HCT116 (cell line): ENCODE measurements around the gene DUSP28. TPM values are rescaled to one million over a fixed set of nuclear protein-coding genes. Genes with fewer than 3 reads are reported as not detected.

Experiments
- ATAC-seq: fragments of 200-7000 bp; cut with Tn5 transposase; 2 replicates; pipeline ENCODE4 v1.9.1; 2020; ENCODE audit warnings: mild to moderate bottlenecking, moderate library complexity
- BruUV-seq: library from RNA; stranded (reverse); fragments of 400-500 nt; replicated peaks from 2 replicates; lab custom pipeline; 2021; lab: Mats Ljungman, UMichigan
- CTCF ChIA-PET: fragments of 300-600 bp; sonication (Branson Sonifier 250); formaldehyde crosslinking; loops from one replicate; lab custom pipeline; 2021; ENCODE audit warnings: antibody characterized with exemption; lab: Charles Lee
- POLR2A ChIA-PET: fragments of 300-600, 350-600 bp; sonication (Branson Sonifier 250); formaldehyde crosslinking; loops from one replicate; lab custom pipeline; 2021; ENCODE audit warnings: antibody characterized with exemption; lab: Charles Lee
- RAD21 ChIA-PET, 2 experiments: fragments of 300-600 bp; sonication (Branson Sonifier 250); formaldehyde crosslinking; loops; one replicate each; lab custom pipeline; 2023; ENCODE audit warnings: low total read pairs in 2 of 2; ENCODE audit not compliant: uncharacterized antibody in 2 of 2, unreplicated experiment in 2 of 2, low non-redundant PET in 1 of 2; lab: Charles Lee
- DNase-seq: peaks from one replicate; pipeline ENCODE4 v3.0.0-alpha.2; 2010; ENCODE audit warnings: low read depth, low spot score
- H2AFZ ChIP-seq: fragments of 200-600 bp; shearing (Covaris generic), sonication (generic); 2 replicates; pipeline ENCODE4 v1.6.1; 2017; ENCODE audit warnings: low read depth, mixed run types, mixed read lengths, antibody characterized with exemption, low read length; ENCODE audit not compliant: poor library complexity, severe bottlenecking
- H3K27ac ChIP-seq: 2 replicates; pipeline ENCODE4 v1.5.1; 2012; ENCODE audit warnings: low read depth, low read length
- H3K27me3 ChIP-seq: fragments of 200-600 bp; sonication (generic); 2 replicates; pipeline ENCODE4 v1.6.1; 2016; ENCODE audit warnings: mixed run types, low read length, mixed read lengths; ENCODE audit not compliant: insufficient read depth
- H3K36me3 ChIP-seq, 2 experiments: fragments of 200-500 bp in 1 of 2; fragments of 200-600 bp in 1 of 2; sonication (Bioruptor generic) in 1 of 2; sonication (generic) in 1 of 2; 2 replicates each; pipeline versions ENCODE4 v1.5.1 to v1.6.1; 2014 to 2016; ENCODE audit warnings: low read length in 2 of 2, inconsistent platforms in 1 of 2, mixed read lengths in 1 of 2, mixed run types in 1 of 2; ENCODE audit not compliant: insufficient read depth in 2 of 2, control insufficient read depth in 1 of 2
- H3K4me1 ChIP-seq, 2 experiments: fragments of 200-600 bp in 1 of 2; sonication (generic) in 1 of 2; 2 replicates each; pipeline versions ENCODE4 v1.5.1 to v1.6.1; 2012 to 2017; ENCODE audit warnings: low read length in 2 of 2, inconsistent platforms in 1 of 2, mild to moderate bottlenecking in 1 of 2, mixed read lengths in 1 of 2, mixed run types in 1 of 2, moderate library complexity in 1 of 2; ENCODE audit not compliant: insufficient read depth in 2 of 2, control insufficient read depth in 1 of 2
- H3K4me2 ChIP-seq: fragments of 200-600 bp; sonication (generic); 2 replicates; pipeline ENCODE4 v1.6.1; 2017; ENCODE audit warnings: mixed run types, low read length, mixed read lengths
- H3K4me3 ChIP-seq, 2 experiments: fragments of 200-600 bp in 1 of 2; sonication (generic) in 1 of 2; replicated peaks in 1 of 2; 2 replicates each; pipeline ENCODE4 v1.5.1; 2011 to 2016; ENCODE audit warnings: low read length in 2 of 2, control low read depth in 1 of 2, low read depth in 1 of 2, mild to moderate bottlenecking in 1 of 2, mixed read lengths in 1 of 2, mixed run types in 1 of 2
- H3K79me2 ChIP-seq: fragments of 200-600 bp; sonication (generic); 2 replicates; pipeline ENCODE4 v1.6.1; 2017; ENCODE audit warnings: mild to moderate bottlenecking, mixed run types, low read length, moderate library complexity, mixed read lengths; ENCODE audit not compliant: insufficient read depth
- H3K9ac ChIP-seq: fragments of 200-600 bp; sonication (generic); 2 replicates; pipeline ENCODE4 v1.6.1; 2016; ENCODE audit warnings: low read length, mixed read lengths
- H3K9me2 ChIP-seq: fragments of 200-600 bp; sonication (generic), shearing (Covaris generic); 2 replicates; pipeline ENCODE4 v1.6.1; 2017; ENCODE audit warnings: mixed run types, mild to moderate bottlenecking, moderate library complexity; ENCODE audit not compliant: insufficient read depth
- H3K9me3 ChIP-seq, 2 experiments: fragments of 200-500 bp in 1 of 2; fragments of 200-600 bp in 1 of 2; sonication (Bioruptor generic) in 1 of 2; sonication (generic) in 1 of 2; 2 replicates each; pipeline ENCODE4 v1.6.1; 2014 to 2017; ENCODE audit warnings: low read length in 2 of 2, mixed read lengths in 2 of 2, inconsistent platforms in 1 of 2, low read depth in 1 of 2, mild to moderate bottlenecking in 1 of 2, mixed run types in 1 of 2, moderate library complexity in 1 of 2; ENCODE audit not compliant: control insufficient read depth in 1 of 2, insufficient read depth in 1 of 2
- H4K20me1 ChIP-seq: fragments of 200-600 bp; sonication (generic), shearing (Covaris generic); 2 replicates; pipeline ENCODE4 v1.6.1; 2017; ENCODE audit warnings: mixed run types, mild to moderate bottlenecking, moderate library complexity; ENCODE audit not compliant: insufficient read depth
- ATF3 ChIP-seq: IDR thresholded peaks from 2 replicates; pipeline ENCODE4 v1.6.1; 2012
- CBX3 ChIP-seq: IDR thresholded peaks from 2 replicates; pipeline ENCODE4 v1.6.1; 2012; ENCODE audit warnings: low read depth
- CEBPB ChIP-seq: IDR thresholded peaks from 2 replicates; pipeline ENCODE4 v1.6.1; 2012; ENCODE audit warnings: low read depth
- ELF1 ChIP-seq: IDR thresholded peaks from 2 replicates; pipeline ENCODE4 v1.6.1; 2012; ENCODE audit warnings: low read depth, borderline replicate concordance
- JUND ChIP-seq: IDR thresholded peaks from 2 replicates; pipeline ENCODE4 v1.6.1; 2012
- MAX ChIP-seq: IDR thresholded peaks from 2 replicates; pipeline ENCODE4 v1.6.1; 2012
- POLR2A ChIP-seq: IDR thresholded peaks from 2 replicates; pipeline ENCODE4 v1.7.0; 2011; ENCODE audit warnings: borderline replicate concordance; ENCODE audit not compliant: insufficient read depth, insufficient read length; ENCODE audit errors: extremely low read depth
- POLR2AphosphoS5 ChIP-seq: IDR thresholded peaks from 2 replicates; pipeline ENCODE4 v1.6.1; 2011; ENCODE audit warnings: mild to moderate bottlenecking, low read depth, low read length, moderate library complexity
- TCF7L2 ChIP-seq: IDR thresholded peaks from 2 replicates; pipeline ENCODE4 v1.7.0; 2011; ENCODE audit warnings: borderline replicate concordance, inconsistent platforms; ENCODE audit not compliant: insufficient read depth, insufficient read length; ENCODE audit errors: extremely low read depth
- YY1 ChIP-seq: IDR thresholded peaks from 2 replicates; pipeline ENCODE4 v1.6.1; 2011; ENCODE audit warnings: low read length, low read depth, moderate library complexity, mild to moderate bottlenecking; ENCODE audit not compliant: insufficient replicate concordance; ENCODE audit errors: extremely low read depth
- ZBTB33 ChIP-seq: IDR thresholded peaks from 2 replicates; pipeline ENCODE4 v1.6.1; 2011; ENCODE audit warnings: mild to moderate bottlenecking, low read length, moderate library complexity; ENCODE audit not compliant: insufficient replicate concordance; ENCODE audit errors: extremely low read depth
- intact Hi-C: fragments of 100-400 bp; cut with micrococcal nuclease; formaldehyde crosslinking; loops from 2 replicates; pipeline ENCODE4 v1.10.0; 2022
- total RNA-seq: library from RNA; stranded (reverse); gene quantifications from one replicate; pipeline ENCODE4 v1.2.1, GENCODE V29; 2021; ENCODE audit not compliant: unreplicated experiment

DUSP28 gene
- total RNA-seq, 1 experiment from 2014 or later = 5.6 TPM

GRCh38 chr2:240600451-240600961, 40.3 kb downstream of the DUSP28 start:
- no peak overlapping the region for H2AFZ ChIP-seq
- no peaks in the 10 kb centered on the region for H3K9me3 ChIP-seq
- H3K27ac ChIP-seq = no peak overlapping the region
- H4K20me1 ChIP-seq = no peaks in the 10 kb centered on the region
- no peaks in the 10 kb centered on the region for H3K79me2 ChIP-seq
- H3K4me3 ChIP-seq = no peak overlapping the region
- BruUV-seq = no TSS peak
- H3K4me1 ChIP-seq = peaks cover 8 to 19% of the 10 kb centered on the region in 2 experiments; a peak in 3 of 4 replicates
- ChIA-PET CTCF (no interaction called here), POLR2A (no interaction called here), RAD21 (no interaction called here)
- ATAC-seq (no peak), DNase-seq (no peak)
- intact Hi-C loops = no loop called here
- H3K36me3 ChIP-seq = no peaks in the 10 kb centered on the region; a peak in 1 of 4 replicates
- no peaks in the 10 kb centered on the region for H3K9me2 ChIP-seq
- H3K4me2 ChIP-seq = no peak overlapping the region
- TF ChIP-seq YY1 (no peak), ATF3 (no peak), POLR2A (no peak), POLR2AphosphoS5 (no peak), MAX (no peak), TCF7L2 (no peak), JUND (no peak), ELF1 (no peak), CEBPB (no peak), CBX3 (no peak), ZBTB33 (no peak)
- H3K27me3 ChIP-seq = no peaks in the 10 kb centered on the region
- H3K9ac ChIP-seq = no peak overlapping the region
